Activated naive CD8-positive, alpha-beta T cell treated with anti-CD3 and anti-CD28 coated beads, Interleukin-2, amount 50 U/mL, for 24 hours (primary cell): ENCODE results near the gene SMOC2.

Experiments
- ATAC-seq: fragments of 150-1000 bp; cut with Tn5 transposase; one replicate; pipeline ENCODE4 v1.10.0; 2021
- DNase-seq: peaks from one replicate; pipeline ENCODE4 v3.0.0; 2021
- H3K27ac Mint-ChIP-seq: one replicate; pipeline ENCODE4 v1.8.0; 2021; ENCODE audit warnings: mild to moderate bottlenecking, mixed read lengths
- H3K27me3 Mint-ChIP-seq: one replicate; pipeline ENCODE4 v1.8.0; 2021; ENCODE audit warnings: mixed read lengths
- H3K36me3 Mint-ChIP-seq: one replicate; pipeline ENCODE4 v1.8.0; 2021; ENCODE audit warnings: low read depth, mixed read lengths
- H3K4me1 Mint-ChIP-seq: one replicate; pipeline ENCODE4 v1.8.0; 2021; ENCODE audit warnings: mixed read lengths
- H3K4me3 Mint-ChIP-seq: one replicate; pipeline ENCODE4 v1.8.0; 2021; ENCODE audit warnings: mild to moderate bottlenecking, moderate library complexity, mixed read lengths
- H3K9me3 Mint-ChIP-seq: one replicate; pipeline ENCODE4 v1.8.0; 2021; ENCODE audit warnings: mixed read lengths

SMOC2 gene

GRCh38 chr6:168440520-168441433, at the start of gene SMOC2:
Gene SMOC2 (plus strand): TSS chr6:168441184. CDS start chr6:168441371, 187 bp downstream.
- Mint-ChIP-seq H3K27me3 (peaks cover 30% of the 10 kb centered on the region), H3K27ac (no peak within 1 kb of the TSS), H3K4me1 (no peaks in the 10 kb centered on the region), H3K9me3 (no peaks in the 10 kb centered on the region), H3K4me3 (no peak within 1 kb of the TSS), H3K36me3 (no peaks in the 10 kb centered on the region)
- no peak for ATAC-seq
- no peak for DNase-seq

- H3K27me3 Mint-ChIP-seq, result peaks cover 2% of the 10 kb centered on the region
- H3K9me3 Mint-ChIP-seq, result no peaks in the 10 kb centered on the region
- DNase-seq (no peak), ATAC-seq (no peak)
- H3K36me3 Mint-ChIP-seq, result no peaks in the 10 kb centered on the region
- no peak overlapping the region for H3K4me3 Mint-ChIP-seq
- no peaks in the 10 kb centered on the region for H3K4me1 Mint-ChIP-seq
- H3K27ac Mint-ChIP-seq, result no peak overlapping the region
Observed at GRCh38 chr6:168393126-168393870, 47.7 kb upstream of the SMOC2 start.

GRCh38 chr6:168394606-168395005, 46.4 kb upstream of the SMOC2 start:
- peaks cover 4% of the 10 kb centered on the region for H3K27me3 Mint-ChIP-seq
- no peak overlapping the region for H3K4me3 Mint-ChIP-seq
- H3K4me1 Mint-ChIP-seq, result no peaks in the 10 kb centered on the region
- H3K36me3 Mint-ChIP-seq, result no peaks in the 10 kb centered on the region
- no peak for DNase-seq
- no peak overlapping the region for H3K27ac Mint-ChIP-seq
- ATAC-seq, result no peak
- no peaks in the 10 kb centered on the region for H3K9me3 Mint-ChIP-seq

GRCh38 chr6:168395983-168396382, 45.0 kb upstream of the SMOC2 start:
- Mint-ChIP-seq H3K4me1 (no peaks in the 10 kb centered on the region), H3K36me3 (no peaks in the 10 kb centered on the region), H3K9me3 (peaks cover 5% of the 10 kb centered on the region), H3K4me3 (no peak overlapping the region), H3K27ac (no peak overlapping the region), H3K27me3 (peaks cover 7% of the 10 kb centered on the region)
- ATAC-seq (no peak), DNase-seq (no peak)

- DNase-seq (no peak), ATAC-seq (no peak)
- Mint-ChIP-seq H3K4me1 (no peaks in the 10 kb centered on the region), H3K9me3 (peaks cover 5% of the 10 kb centered on the region), H3K27me3 (peaks cover 7% of the 10 kb centered on the region), H3K4me3 (no peak overlapping the region), H3K36me3 (no peaks in the 10 kb centered on the region), H3K27ac (no peak overlapping the region)
Observed at GRCh38 chr6:168396561-168396960, 44.4 kb upstream of the SMOC2 start.

- H3K4me1 Mint-ChIP-seq, result no peaks in the 10 kb centered on the region
- H3K36me3 Mint-ChIP-seq, result no peaks in the 10 kb centered on the region
- no peak overlapping the region for H3K4me3 Mint-ChIP-seq
- ATAC-seq, result no peak
- peaks cover 5% of the 10 kb centered on the region for H3K9me3 Mint-ChIP-seq
- DNase-seq, result no peak
- H3K27ac Mint-ChIP-seq, result no peak overlapping the region
- H3K27me3 Mint-ChIP-seq, result peaks cover 7% of the 10 kb centered on the region
Observed at GRCh38 chr6:168397012-168397411, 44.0 kb upstream of the SMOC2 start.

- peaks cover 5% of the 10 kb centered on the region for H3K9me3 Mint-ChIP-seq
- no peak overlapping the region for H3K27ac Mint-ChIP-seq
- ATAC-seq (no peak), DNase-seq (no peak)
- H3K36me3 Mint-ChIP-seq, result no peaks in the 10 kb centered on the region
- peaks cover 5% of the 10 kb centered on the region for H3K27me3 Mint-ChIP-seq
- no peak overlapping the region for H3K4me3 Mint-ChIP-seq
- H3K4me1 Mint-ChIP-seq, result no peaks in the 10 kb centered on the region
Observed at GRCh38 chr6:168400037-168400436, 40.9 kb upstream of the SMOC2 start.

- Mint-ChIP-seq H3K9me3 (peaks cover 5% of the 10 kb centered on the region), H3K36me3 (no peaks in the 10 kb centered on the region), H3K27ac (no peak overlapping the region), H3K4me3 (no peak overlapping the region), H3K27me3 (peaks cover 5% of the 10 kb centered on the region), H3K4me1 (no peaks in the 10 kb centered on the region)
- DNase-seq (no peak), ATAC-seq (no peak)
Observed at GRCh38 chr6:168403370-168404005, 37.5 kb upstream of the SMOC2 start.

- no peaks in the 10 kb centered on the region for H3K4me1 Mint-ChIP-seq
- H3K27me3 Mint-ChIP-seq, result peaks cover 3% of the 10 kb centered on the region
- no peaks in the 10 kb centered on the region for H3K36me3 Mint-ChIP-seq
- no peak for DNase-seq
- no peak overlapping the region for H3K4me3 Mint-ChIP-seq
- ATAC-seq, result no peak
- peaks cover 5% of the 10 kb centered on the region for H3K9me3 Mint-ChIP-seq
- H3K27ac Mint-ChIP-seq, result no peak overlapping the region
Observed at GRCh38 chr6:168404560-168404959, 36.4 kb upstream of the SMOC2 start.

GRCh38 chr6:168407842-168408241, 33.1 kb upstream of the SMOC2 start:
- ATAC-seq (no peak), DNase-seq (no peak)
- no peak overlapping the region for H3K4me3 Mint-ChIP-seq
- no peaks in the 10 kb centered on the region for H3K9me3 Mint-ChIP-seq
- no peaks in the 10 kb centered on the region for H3K4me1 Mint-ChIP-seq
- H3K27ac Mint-ChIP-seq, result no peak overlapping the region
- no peaks in the 10 kb centered on the region for H3K27me3 Mint-ChIP-seq
- no peaks in the 10 kb centered on the region for H3K36me3 Mint-ChIP-seq

GRCh38 chr6:168408504-168409136, 32.4 kb upstream of the SMOC2 start:
- Mint-ChIP-seq H3K27ac (no peak overlapping the region), H3K27me3 (no peaks in the 10 kb centered on the region), H3K9me3 (no peaks in the 10 kb centered on the region), H3K4me3 (no peak overlapping the region), H3K4me1 (no peaks in the 10 kb centered on the region), H3K36me3 (no peaks in the 10 kb centered on the region)
- ATAC-seq (no peak), DNase-seq (no peak)

GRCh38 chr6:168410035-168410434, 30.9 kb upstream of the SMOC2 start:
- ATAC-seq (no peak), DNase-seq (no peak)

GRCh38 chr6:168410554-168411011, 30.4 kb upstream of the SMOC2 start:
- Mint-ChIP-seq H3K27me3 (no peaks in the 10 kb centered on the region), H3K27ac (no peak overlapping the region), H3K9me3 (no peaks in the 10 kb centered on the region), H3K36me3 (no peaks in the 10 kb centered on the region), H3K4me3 (no peak overlapping the region), H3K4me1 (no peaks in the 10 kb centered on the region)
- ATAC-seq (no peak), DNase-seq (no peak)

More at GRCh38 chr6:168410035-168410434, 30.9 kb upstream of the SMOC2 start:
- Mint-ChIP-seq H3K4me1 (no peaks in the 10 kb centered on the region), H3K27ac (no peak overlapping the region), H3K9me3 (no peaks in the 10 kb centered on the region), H3K36me3 (no peaks in the 10 kb centered on the region), H3K27me3 (no peaks in the 10 kb centered on the region), H3K4me3 (no peak overlapping the region)

GRCh38 chr6:168411130-168411529, 29.9 kb upstream of the SMOC2 start:
- ATAC-seq (no peak), DNase-seq (no peak)
- no peaks in the 10 kb centered on the region for H3K4me1 Mint-ChIP-seq
- H3K9me3 Mint-ChIP-seq, result no peaks in the 10 kb centered on the region
- no peaks in the 10 kb centered on the region for H3K27me3 Mint-ChIP-seq
- H3K4me3 Mint-ChIP-seq, result no peak overlapping the region
- H3K27ac Mint-ChIP-seq, result no peak overlapping the region
- H3K36me3 Mint-ChIP-seq, result no peaks in the 10 kb centered on the region
